ENCODE data around the gene FADS3. TPM values are rescaled to one million over a fixed set of nuclear protein-coding genes. Genes with fewer than 3 reads are reported as not detected.

Gene FADS3
- total RNA-seq, 1 donor from 2014 or later, result 13.6 TPM

GRCh38 chr11:61895718-61896059 is 4.3 kb upstream of the FADS3 start:
- no peak overlapping the region for H3K27ac Mint-ChIP-seq (ENCODE audit: unreplicated experiment)
- no peaks in the 10 kb centered on the region for H3K36me3 Mint-ChIP-seq (ENCODE audit: low read depth)
- no peak for DNase-seq (ENCODE audit: low read depth, low spot score)
- H3K27me3 Mint-ChIP-seq (ENCODE audit: low read depth), result peaks cover 10% of the 10 kb centered on the region
- H3K4me3 Mint-ChIP-seq, result no peak overlapping the region
- TF ChIP-seq CTCF (conservative IDR thresholded peaks at IDR 0.05), result no peak
- no peaks in the 10 kb centered on the region for H3K4me1 Mint-ChIP-seq
- H3K9me3 Mint-ChIP-seq, result no peaks in the 10 kb centered on the region

- Mint-ChIP-seq H3K36me3 (ENCODE audit: low read depth) (no peaks in the 10 kb centered on the region), H3K27ac (ENCODE audit: unreplicated experiment) (no peak overlapping the region), H3K4me3 (no peak overlapping the region), H3K27me3 (ENCODE audit: low read depth) (peaks cover 10% of the 10 kb centered on the region), H3K4me1 (no peaks in the 10 kb centered on the region), H3K9me3 (no peaks in the 10 kb centered on the region)
- TF ChIP-seq CTCF (conservative IDR thresholded peaks at IDR 0.05), result no peak
- DNase-seq (ENCODE audit: low read depth, low spot score), result no peak
Observed at GRCh38 chr11:61895046-61895717, 3.8 kb upstream of the FADS3 start.

- Mint-ChIP-seq H3K36me3 (ENCODE audit: low read depth) (no peaks in the 10 kb centered on the region), H3K4me1 (no peaks in the 10 kb centered on the region), H3K27ac (ENCODE audit: unreplicated experiment) (no peak overlapping the region), H3K9me3 (no peaks in the 10 kb centered on the region), H3K27me3 (ENCODE audit: low read depth) (peaks cover 10% of the 10 kb centered on the region), H3K4me3 (no peak overlapping the region)
- no peak for TF ChIP-seq CTCF (conservative IDR thresholded peaks at IDR 0.05)
- DNase-seq (ENCODE audit: low read depth, low spot score), result no peak
Observed at GRCh38 chr11:61893981-61894380, 2.6 kb upstream of the FADS3 start.

GRCh38 chr11:61892085-61892370 is 683 bp upstream of the FADS3 start:
- H3K27me3 Mint-ChIP-seq (ENCODE audit: low read depth), result peaks cover 10% of the 10 kb centered on the region
- H3K27ac Mint-ChIP-seq (ENCODE audit: unreplicated experiment), result no peak overlapping the region
- no peak for TF ChIP-seq CTCF (conservative IDR thresholded peaks at IDR 0.05)
- H3K4me3 Mint-ChIP-seq, result peak overlapping the region; percentile 85
- H3K9me3 Mint-ChIP-seq, result no peaks in the 10 kb centered on the region
- H3K4me1 Mint-ChIP-seq, result no peaks in the 10 kb centered on the region
- DNase-seq (ENCODE audit: low read depth, low spot score), result no peak
- no peaks in the 10 kb centered on the region for H3K36me3 Mint-ChIP-seq (ENCODE audit: low read depth)

- peak overlapping the region; percentile 79 for H3K4me3 Mint-ChIP-seq
- peaks cover 10% of the 10 kb centered on the region for H3K27me3 Mint-ChIP-seq (ENCODE audit: low read depth)
- H3K36me3 Mint-ChIP-seq (ENCODE audit: low read depth), result no peaks in the 10 kb centered on the region
- TF ChIP-seq CTCF (conservative IDR thresholded peaks at IDR 0.05), result peak; percentile 35
- DNase-seq (ENCODE audit: low read depth, low spot score), result no peak
- H3K4me1 Mint-ChIP-seq, result no peaks in the 10 kb centered on the region
- H3K27ac Mint-ChIP-seq (ENCODE audit: unreplicated experiment), result no peak overlapping the region
- H3K9me3 Mint-ChIP-seq, result no peaks in the 10 kb centered on the region
Observed at GRCh38 chr11:61890529-61891330, 615 bp downstream of the FADS3 start.
